Cardiac septum (tissue), 1 donor: Measurements from ENCODE around the gene KRT80. TPM values are rescaled to one million over a fixed set of nuclear protein-coding genes. Genes with fewer than 3 reads are reported as not detected.

Experiments
- DNase-seq: peaks from one replicate; pipeline ENCODE4 v3.0.0-alpha.2; 2020; ENCODE audit warnings: low spot score
- intact Hi-C: fragments of 100-400 bp; cut with DNase I; formaldehyde crosslinking; loops from one replicate; pipeline ENCODE4 v1.14.0; 2022
- total RNA-seq: library from RNA; stranded (reverse); fragmentation: NEBNext Ultra II Directional; extraction: Animal tissue kit (Norgen Biotek cat#: 25700); gene quantifications from one replicate; pipeline ENCODE4 v1.2.1, GENCODE V29; 2021
- donor health status: DM: no; HTN: no; CAD: no.

KRT80 gene
- total RNA-seq, 1 donor from 2014 or later: 1.2 TPM

DNA sequence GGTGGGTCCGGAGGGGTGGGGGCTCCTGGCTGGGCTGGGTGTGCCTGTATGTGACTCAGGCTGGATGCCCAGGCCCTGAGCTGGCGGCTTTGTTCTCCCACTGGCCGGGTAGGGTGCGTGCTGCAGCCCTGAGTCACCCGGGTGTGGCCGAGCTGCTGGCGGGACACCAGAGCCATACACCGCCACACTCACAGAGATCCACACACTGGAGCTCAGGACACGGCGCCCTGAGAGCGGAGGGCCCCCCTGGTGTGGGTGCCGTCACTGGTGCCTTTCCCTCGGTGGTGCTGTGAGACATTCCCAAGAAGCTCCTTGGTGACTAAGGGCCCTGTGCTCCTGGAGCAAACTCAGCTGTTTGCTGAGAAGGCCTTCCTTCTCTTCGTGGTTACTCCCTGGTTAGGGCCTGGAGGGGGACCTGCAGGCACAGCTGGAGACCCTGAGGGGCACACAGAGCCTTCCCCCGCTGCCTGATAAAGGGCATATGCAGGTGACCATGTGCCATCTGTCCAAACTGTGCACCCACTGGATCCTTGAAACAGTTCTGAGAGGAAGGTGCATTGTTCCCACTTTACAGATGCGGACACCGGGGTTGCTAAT is 44.3 kb downstream of the KRT80 start:
- peak; percentile 95 for DNase-seq
- intact Hi-C loops: loop anchor here (2.0 kb wide), 1 partner anchor 727 kb away; no protein-coding TSS in a partner anchor

DNA sequence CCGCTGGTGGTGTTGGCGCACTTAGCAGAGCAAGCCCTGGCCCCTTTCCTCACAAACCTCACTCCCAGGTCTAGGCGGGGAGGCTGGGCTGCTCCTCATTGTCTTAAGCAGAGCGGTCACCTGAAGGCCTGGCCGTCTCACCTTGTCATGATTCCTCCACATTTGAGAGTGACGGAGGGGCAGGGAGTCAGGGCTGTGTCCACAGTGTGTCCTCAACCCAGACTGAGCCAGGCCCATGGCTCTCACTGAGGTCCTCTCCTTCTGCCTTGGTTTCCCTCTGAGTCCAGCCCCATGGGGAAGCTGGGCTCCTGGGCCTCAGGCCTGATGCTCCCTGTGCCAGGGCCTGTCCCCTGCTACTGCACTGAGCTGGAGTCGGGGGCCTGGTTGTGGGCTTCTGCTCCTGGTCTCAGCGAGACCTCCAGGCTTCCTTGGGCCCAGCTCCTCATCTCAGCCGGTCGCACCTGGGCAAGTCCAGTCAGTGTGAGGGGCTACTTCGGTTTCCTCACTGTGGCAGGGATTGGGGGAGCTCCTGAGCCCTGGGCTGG is 44.9 kb downstream of the KRT80 start:
- intact Hi-C loops: loop anchor here (2.0 kb wide), 1 partner anchor 728 kb away; no protein-coding TSS in a partner anchor

DNA sequence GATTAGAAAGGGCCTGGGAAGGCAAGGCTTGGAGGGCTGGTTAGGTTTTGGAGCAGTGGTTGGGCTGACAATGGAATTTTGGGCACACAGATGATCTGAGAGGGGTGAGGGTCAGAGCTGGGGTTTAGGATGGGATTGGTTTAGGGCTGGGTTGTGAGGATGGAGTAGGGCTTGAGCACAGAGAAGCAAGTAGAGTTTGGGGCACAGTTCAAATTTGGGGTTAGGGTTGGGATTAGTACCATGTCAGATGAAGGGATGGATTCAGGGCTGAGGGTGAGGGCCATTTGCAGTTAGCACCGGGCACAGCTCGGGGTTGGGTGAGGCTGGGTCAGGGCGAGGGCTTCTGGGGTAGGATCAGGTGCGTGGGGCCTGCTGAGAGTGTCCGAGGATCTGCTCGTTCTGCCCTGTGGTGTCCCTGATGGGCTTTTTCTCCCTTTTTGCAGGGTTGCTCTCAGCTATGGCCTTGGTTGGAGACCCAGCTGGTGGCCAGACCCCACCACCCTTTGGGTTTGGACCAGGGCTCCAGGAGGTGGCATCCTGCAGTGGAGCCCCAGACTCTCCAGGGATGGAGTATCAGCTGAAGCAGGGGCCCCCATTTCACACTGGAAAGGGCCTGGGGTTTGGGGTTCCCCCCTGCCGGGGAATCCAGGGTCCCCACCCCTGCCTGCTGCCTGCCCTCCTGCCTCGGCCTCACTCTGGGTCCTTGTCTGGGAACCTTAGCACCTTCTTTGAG is 45.6 kb downstream of the KRT80 start:
- intact Hi-C loops: loop anchor here (2.0 kb wide), 1 partner anchor 729 kb away; no protein-coding TSS in a partner anchor
- no peak for DNase-seq

More for the DNA sequence above, 44.9 kb downstream of the KRT80 start:
- no peak for DNase-seq

DNA sequence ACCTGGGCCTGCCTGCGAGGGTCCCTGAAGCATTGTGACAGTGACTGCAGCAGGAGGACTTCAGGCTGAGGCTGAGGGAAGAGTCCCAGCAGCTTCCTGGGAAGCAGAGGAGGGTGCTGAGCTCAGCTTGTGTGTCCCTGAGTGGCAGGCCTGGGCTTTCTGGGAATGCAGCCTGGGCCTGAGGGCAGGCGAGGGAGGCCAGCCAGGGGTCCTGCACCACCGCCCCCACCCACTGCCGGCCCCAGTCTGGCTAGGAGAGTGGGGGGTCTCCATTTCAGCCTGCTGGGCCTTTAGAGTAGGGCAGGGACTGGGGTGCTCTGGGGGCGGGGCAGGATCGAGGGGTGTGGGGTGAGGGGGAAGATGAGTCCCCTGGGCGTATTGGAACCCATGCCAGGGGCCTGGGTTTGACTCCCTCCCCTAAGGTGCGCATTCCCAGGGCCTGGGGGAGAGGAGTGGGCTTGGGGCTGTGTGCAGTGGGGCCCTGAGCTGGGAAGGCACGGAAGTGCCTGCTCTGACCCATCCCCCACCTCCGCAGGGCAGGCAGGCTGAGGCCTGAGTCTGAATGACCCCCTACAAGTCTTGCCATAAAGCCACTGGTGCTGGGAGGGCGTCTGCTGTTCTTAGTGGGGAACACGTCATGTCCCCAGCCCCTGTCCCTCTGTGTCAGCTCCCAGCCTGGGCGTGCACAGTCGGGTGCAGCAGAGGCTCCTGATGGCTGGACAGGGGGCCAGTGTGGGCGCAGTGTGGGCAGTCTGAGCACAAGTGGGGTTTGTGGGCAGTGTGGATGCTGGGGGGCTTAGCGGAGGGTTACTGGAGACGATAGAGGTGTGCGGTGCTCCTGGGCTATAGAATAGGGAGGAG is 46.4 kb downstream of the KRT80 start:
- DNase-seq: no peak
- intact Hi-C loops: loop anchor here (2.0 kb wide), 1 partner anchor 729 kb away; no protein-coding TSS in a partner anchor

DNA sequence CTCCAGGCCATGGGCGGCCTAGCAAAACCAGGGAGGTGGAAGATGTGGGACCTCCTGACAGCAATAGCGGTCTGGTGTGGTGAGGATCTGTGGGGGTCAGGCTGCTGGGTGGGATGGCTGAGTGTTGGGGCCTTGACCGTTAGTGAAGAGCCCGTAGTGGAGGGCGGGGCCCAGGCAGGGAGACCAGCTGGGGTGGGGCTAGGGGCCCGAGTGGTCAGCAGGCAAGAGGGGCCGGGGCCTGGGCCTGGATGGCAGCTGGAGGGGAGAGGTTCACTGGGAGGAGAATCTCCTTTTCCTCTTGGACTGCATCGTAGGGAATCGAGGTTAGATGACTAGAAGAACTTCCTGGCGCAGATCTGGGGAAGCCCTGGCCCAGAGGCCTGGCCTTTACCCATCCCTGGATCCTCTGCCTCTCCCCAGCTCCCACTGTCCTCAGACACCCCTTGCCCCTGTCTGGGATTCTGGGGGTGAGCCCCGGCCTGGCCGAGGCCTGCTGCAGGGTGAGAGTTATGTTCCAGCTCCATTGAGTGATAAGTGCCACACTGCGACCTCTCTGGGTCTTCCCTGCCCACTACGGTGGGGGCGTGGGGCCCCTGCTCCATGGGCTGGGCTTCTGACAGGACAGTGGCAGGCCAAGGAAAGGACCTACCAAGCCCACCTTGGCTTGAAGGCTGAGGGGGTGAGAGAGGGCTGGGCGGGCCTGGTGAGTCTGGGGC is 47.1 kb downstream of the KRT80 start:
- DNase-seq: no peak
- intact Hi-C loops: no loop called here

DNA sequence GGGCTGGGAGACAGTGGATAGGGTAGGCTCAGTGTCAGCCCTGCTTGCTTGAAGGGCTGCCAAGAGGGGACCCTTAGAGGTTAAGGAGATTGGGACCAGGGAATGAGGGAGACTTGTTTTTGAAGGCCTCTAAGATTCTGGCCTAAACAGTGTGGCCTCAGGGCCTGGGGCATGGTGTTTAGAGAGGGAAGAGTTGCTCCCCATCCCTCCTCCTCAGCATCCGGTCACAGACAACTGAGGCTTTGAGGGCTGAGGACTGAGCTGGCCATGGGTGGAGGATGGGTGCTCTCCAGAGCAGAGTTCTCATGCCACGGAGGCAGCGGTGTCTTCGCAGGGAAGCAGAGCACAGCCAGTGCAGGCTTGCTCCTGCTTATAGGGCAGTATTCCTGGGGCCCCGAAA is 49.4 kb downstream of the KRT80 start:
- intact Hi-C loops: no loop called here
- DNase-seq: no peak

DNA sequence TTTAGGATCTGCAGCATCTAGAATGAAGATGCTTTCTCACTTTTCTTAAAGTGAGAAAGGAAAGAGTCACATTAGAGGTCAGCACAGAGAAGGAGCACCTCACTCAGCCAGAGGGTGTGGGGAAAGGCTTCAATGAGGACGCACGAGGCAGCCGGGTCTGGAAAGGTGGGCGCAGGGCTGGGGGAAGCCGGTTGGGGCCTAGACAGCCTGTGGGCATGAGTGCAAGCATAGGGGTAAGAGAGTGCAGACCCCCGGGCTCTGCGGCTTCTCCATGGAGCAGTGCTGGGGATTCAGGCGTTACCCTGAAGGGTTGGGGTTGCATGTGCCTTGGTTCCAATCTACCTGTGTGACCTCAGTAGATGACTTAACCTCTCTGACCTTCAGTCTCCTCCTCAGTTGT is 49.9 kb downstream of the KRT80 start:
- intact Hi-C loops: no loop called here
- no peak for DNase-seq

DNA sequence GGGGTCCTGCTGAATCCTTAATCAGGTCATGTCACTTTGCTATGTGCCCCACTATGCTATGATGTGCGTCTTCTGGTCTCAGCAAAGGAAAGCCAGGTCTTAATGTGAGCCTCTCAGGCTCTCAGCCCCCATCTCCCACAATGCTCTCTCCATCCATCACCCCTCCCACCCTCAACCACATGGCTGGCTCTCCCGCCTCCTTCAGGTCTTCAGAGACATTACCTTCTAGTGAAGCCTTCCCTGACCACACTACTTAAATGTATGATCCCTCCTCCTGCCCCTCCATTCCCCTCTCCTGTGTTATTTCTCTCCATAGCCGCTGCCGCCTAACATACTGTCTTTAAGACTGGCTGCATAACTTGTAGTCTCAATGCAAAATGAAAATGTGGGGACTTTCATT is 50.5 kb downstream of the KRT80 start:
- no peak for DNase-seq
- intact Hi-C loops: no loop called here

DNA sequence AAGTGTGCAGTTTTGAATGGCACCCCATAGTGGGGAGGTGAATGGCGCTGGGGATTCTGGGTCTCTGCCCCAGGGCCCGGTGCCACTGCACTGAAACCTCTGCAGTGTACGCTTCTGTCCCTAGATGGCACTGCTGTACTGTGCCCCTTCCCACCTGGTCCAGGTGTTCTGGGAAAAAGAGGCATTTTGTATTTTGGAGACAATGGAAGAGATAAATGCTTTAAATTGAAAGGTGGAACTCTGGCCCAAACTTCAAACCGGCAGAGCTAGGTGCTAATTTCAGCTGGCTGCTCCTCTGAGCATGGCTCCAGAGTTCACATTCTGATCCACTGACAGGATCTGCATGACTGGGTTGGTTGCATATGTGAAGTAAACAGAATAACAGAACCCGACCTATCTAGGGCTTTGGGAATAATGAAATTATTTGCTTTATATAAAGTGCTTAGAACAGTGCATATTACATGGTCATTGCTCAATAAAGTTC is 52.2 kb downstream of the KRT80 start:
- intact Hi-C loops: no loop called here

DNA sequence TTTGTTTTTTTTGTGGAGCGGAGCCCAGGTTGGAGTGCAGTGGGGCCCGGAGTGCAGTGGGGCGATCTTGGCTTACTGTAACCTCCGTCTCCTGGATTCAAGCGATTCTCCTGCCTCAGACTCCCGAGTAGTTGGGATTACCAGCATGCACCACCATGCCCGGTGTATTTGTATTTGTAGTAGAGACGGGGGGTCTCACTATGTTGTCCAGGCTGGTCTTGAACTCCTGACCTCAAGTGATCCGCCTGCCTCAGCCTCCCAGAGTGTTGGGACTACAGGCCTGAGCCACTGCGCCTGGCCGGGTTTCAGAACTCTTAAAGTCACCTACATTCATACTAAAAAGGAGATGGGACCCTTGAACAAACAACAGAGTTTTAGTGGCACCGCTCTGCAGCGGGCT is 52.7 kb downstream of the KRT80 start:
- no peak for DNase-seq
- intact Hi-C loops: no loop called here

More for the DNA sequence above, 52.2 kb downstream of the KRT80 start:
- no peak for DNase-seq

DNA sequence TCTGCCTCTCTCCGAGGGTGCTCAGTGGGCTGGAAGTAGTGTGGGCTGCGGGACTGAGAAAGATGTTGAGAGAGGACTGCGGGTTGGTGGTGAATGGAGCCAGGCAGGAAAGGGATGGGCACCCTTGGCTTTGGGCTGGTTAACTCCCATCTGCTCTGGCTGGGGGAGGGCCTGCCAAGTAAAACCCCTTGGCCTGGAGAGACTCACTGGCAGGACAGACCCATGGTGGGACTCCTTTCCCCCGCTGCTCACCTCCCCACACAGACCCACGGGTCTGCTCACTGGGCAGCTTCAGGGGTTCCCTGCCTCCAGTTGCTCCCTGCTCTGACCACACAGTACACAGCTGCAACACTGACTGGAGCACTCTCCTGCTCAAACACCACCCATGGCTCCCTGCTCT is 54.1 kb downstream of the KRT80 start:
- intact Hi-C loops: no loop called here
- no peak for DNase-seq

DNA sequence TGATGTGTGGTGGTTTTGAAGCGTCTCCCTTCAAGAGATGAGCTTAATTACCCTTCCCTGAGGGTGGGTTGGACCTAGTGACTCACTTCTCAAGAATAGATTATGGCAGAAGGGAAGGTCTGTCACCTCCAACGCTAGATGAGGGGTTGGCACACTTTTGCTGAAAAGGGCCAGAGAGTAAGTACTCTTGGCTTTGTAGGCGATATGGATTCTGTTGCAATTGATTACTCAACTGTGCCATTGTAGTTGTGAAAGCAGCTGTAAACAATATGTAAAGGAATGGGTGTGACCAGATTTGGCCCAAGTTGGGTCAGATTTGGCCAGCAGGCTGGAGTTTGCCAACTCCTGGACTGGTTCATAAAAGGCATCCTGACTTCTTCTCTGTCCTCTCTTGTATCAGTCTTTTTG is 59.1 kb downstream of the KRT80 start:
- peak; percentile 31 for DNase-seq
- intact Hi-C loops: no loop called here

DNA sequence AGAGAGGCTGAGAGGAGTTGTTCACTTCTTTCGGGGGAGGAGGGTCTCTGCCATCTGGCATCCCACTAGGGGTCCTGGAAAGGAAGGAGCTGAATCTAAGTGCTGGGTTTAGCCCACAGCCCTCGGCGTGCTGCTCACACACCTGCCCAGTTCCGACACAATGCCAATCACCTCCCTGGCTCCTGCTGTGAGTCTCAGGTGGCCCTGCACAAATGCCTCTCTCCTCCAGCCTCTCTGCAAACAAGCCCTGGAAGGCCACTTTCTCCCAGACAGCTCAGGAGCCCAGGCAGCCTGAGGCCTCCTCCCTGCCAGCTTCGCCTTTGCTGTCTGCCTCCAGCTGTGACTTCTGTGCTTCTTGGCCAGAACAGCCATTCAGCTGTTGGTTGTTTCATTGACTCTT is 61.1 kb downstream of the KRT80 start:
- intact Hi-C loops: no loop called here
- peak; percentile 66 for DNase-seq

DNA sequence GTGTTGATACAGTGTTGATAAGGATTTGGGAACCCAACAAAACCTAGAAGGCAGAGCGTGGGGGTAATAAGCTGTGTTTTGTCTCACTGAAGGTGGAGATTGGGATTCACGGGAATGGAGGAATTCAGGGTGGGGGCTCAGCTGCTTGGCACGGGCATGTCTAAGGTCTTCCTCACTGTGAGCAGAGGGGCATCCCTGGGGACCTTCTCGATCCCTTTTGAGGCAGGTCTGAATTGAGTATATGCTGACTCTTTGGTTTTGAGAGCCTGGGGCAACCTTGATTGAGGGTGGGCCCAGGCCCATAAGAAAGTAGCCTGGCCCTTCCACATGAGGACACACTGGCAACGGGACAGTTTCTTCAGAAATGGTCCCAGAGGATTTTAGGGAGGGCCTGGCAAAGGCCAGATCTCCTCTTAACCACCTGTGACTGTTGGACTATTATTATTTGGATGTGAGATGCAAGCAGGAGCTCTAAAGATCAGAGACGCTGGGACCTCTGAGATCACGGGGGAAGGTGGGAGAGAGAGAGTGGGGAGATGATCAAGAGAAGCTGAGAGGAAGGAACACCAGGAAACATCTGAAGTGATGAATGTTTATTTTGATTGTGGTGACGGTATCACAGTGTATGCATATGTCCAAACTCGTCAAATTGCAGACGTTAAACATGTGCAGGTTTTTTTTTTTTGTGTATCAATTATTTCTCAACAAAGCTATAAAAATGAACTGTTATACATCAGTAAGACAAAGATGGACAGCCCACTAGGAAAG is 63.9 kb downstream of the KRT80 start:
- intact Hi-C loops: no loop called here

DNA sequence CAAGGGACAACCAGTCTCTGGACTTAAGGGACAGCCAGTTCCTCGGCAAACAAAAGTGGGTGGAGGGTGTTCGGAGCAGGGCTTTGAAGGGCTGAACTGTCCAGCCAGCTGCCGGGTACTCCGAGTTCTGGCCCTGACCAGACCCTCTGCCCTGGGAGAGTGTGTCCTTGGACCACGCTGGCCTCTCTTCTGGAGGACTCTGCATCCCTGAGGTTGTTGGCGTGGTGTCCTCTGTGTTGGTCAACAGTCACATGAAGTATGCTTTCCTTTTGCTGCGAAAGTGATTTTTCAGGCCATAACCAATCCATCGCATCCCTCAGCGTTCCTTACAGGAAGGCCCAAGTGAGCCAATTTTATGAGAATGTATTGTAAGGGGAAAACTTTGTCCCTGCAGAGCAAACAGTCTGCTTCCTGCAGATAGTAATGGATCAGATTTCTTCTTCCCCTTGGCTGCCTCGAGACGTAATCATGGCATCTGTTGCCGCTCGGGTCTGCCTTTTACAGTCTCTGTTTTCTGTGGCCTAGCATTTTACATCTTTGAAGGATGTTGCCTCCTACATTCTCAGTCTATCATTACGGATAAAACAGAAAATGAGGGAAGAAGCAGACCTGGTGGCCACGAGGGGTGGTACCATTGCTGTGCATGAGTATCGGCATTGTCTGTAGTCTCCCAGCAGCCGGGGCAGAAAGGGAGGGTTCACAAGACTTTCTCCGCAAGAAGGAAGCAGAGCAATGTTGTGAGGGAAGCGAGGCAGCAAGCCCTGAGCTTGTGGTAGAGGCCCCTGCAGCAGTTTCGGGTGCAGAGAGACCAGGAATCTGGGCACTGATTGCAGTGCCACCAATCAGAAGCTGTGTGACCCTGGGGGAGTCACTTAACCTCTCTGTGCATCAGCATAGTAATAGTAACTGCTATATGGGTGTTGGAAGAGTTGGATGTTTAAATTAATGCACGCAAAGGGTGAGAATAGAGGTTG is 64.9 kb downstream of the KRT80 start:
- intact Hi-C loops: no loop called here

More for the DNA sequence above, 63.9 kb downstream of the KRT80 start:
- peak; percentile 43 for DNase-seq

DNA sequence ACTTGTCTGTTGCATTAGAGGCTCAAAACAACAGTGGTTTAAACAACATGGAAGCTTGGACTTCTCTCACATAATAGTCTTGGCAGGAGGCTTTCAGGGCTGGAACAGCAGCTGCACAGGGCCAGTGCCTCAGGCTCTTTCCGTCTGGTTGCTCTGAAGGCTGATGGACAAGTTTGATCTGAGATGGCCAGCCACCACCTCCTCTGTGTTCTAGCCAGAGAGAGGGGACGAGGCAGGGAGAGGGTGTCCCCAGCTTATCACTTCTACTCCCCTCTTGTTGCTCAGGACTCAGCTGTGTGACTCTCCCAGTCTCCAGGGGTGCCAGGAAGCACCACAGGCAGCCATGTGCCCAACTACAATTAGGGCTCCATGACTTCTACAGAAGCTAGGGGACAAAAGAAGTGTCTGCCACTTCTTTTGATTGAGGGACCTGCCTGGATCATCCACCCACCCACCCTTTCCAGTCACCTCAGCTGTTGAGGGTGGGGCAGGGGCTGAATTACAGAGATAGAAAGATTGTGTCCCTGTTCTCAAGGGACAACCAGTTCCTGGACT is 65.7 kb downstream of the KRT80 start:
- no peak for DNase-seq
- intact Hi-C loops: no loop called here

More for the DNA sequence above, 64.9 kb downstream of the KRT80 start:
- DNase-seq: peak; percentile 73

DNA sequence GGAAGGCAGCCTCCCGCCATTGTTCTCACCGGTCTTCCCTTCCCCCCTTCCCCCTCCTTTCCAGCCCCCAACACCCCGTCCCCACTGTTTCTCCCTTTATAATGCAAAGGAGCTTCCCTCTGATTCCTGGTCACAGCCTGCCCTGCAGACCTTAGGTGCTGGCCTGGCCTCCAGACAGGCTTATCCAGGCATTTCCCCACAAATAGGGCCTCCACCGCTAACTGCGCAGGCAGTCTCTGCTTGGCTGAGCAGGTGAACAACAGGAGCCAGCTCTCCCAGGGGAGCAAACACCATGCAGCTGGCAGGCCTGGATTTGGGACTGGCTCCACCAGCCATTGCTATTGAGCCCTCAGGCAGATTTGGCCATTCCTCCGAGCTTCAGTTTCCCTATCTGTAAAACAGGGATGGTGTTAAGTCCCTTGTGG is 66.3 kb downstream of the KRT80 start:
- intact Hi-C loops: no loop called here

More for the DNA sequence above, 66.3 kb downstream of the KRT80 start:
- peak; percentile 57 for DNase-seq
